Measurements from ENCODE around the gene ARF4.
A peak's percentile ranks its signal among the peaks of the same experiment; 100 is the strongest.
"Not testable (repeated sequence)": the region's sequence is repeated elsewhere in the genome, so short reads cannot be mapped to it uniquely, and the experiment has no call there.

Gene ARF4

GRCh38 chr3:57597127-57597923 lies at the start of gene ARF4:
Gene ARF4, minus strand, starts transcription at chr3:57597344. Its CDS starts 204 bp downstream, at chr3:57597140.
- DNase-seq = peak; percentile 97

GRCh38 chr3:57646723-57647122 lies 49.6 kb upstream of the ARF4 start:
- no peak for DNase-seq

- DNase-seq = no peak
Measured at GRCh38 chr3:57644740-57645139, 47.6 kb upstream of the ARF4 start.

- DNase-seq = no peak
Measured at GRCh38 chr3:57637391-57637790, 40.2 kb upstream of the ARF4 start.

GRCh38 chr3:57634259-57634658 lies 37.1 kb upstream of the ARF4 start:
- not testable (repeated sequence) for DNase-seq

- no peak for DNase-seq
Measured at GRCh38 chr3:57627976-57628375, 30.8 kb upstream of the ARF4 start.

- DNase-seq = no peak
Measured at GRCh38 chr3:57624801-57625200, 27.7 kb upstream of the ARF4 start.

GRCh38 chr3:57622362-57622761 lies 25.2 kb upstream of the ARF4 start:
- no peak for DNase-seq

- DNase-seq = no peak
Measured at GRCh38 chr3:57617739-57618138, 20.6 kb upstream of the ARF4 start.

- DNase-seq = no peak
Measured at GRCh38 chr3:57616233-57616632, 19.1 kb upstream of the ARF4 start.

GRCh38 chr3:57611870-57612269 lies 14.7 kb upstream of the ARF4 start:
- not testable (repeated sequence) for DNase-seq

- no peak for DNase-seq
Measured at GRCh38 chr3:57605683-57606082, 8.5 kb upstream of the ARF4 start.

GRCh38 chr3:57604971-57605370 lies 7.8 kb upstream of the ARF4 start:
- DNase-seq = no peak

GRCh38 chr3:57600195-57600594 lies 3.1 kb upstream of the ARF4 start:
- no peak for DNase-seq

GRCh38 chr3:57598765-57599360 lies 1.7 kb upstream of the ARF4 start:
- DNase-seq = no peak

- no peak for DNase-seq
Measured at GRCh38 chr3:57596495-57597126, 533 bp downstream of the ARF4 start.

- no peak for DNase-seq
Measured at GRCh38 chr3:57594576-57594975, 2.6 kb downstream of the ARF4 start.

- no peak for DNase-seq
Measured at GRCh38 chr3:57594144-57594543, 3.0 kb downstream of the ARF4 start.

GRCh38 chr3:57592306-57592705 lies 4.8 kb downstream of the ARF4 start:
- DNase-seq = no peak

GRCh38 chr3:57587905-57588304 lies 9.2 kb downstream of the ARF4 start:
- DNase-seq = no peak

- no peak for DNase-seq
Measured at GRCh38 chr3:57586778-57587177, 10.4 kb downstream of the ARF4 start.

GRCh38 chr3:57583544-57583943 lies 13.6 kb downstream of the ARF4 start:
- DNase-seq = no peak

GRCh38 chr3:57582474-57583168 lies 14.5 kb downstream of the ARF4 start:
- no peak for DNase-seq

- DNase-seq = no peak
Measured at GRCh38 chr3:57577801-57578200, 19.3 kb downstream of the ARF4 start.

Data from SIG-M5 (cell line).